K562 (cell line): ENCODE measurements around the gene PRLH. TPM values are rescaled to one million over a fixed set of nuclear protein-coding genes. Genes with fewer than 3 reads are reported as not detected.

Experiments
- AFF1 ChIP-seq, 2 experiments: fragments of 450-650 bp; IDR thresholded peaks; 2 replicates each; pipeline ENCODE4 v1.6.1; 2018; ENCODE audit warnings: mild to moderate bottlenecking in 2 of 2, low read depth in 1 of 2; ENCODE audit not compliant: partially characterized antibody in 2 of 2
- ARID3A ChIP-seq: IDR thresholded peaks from 2 replicates; pipeline ENCODE4 v1.6.1; 2012; ENCODE audit warnings: low read depth, low read length, improper control_type of control experiment, borderline replicate concordance
- FOXK1 ChIP-seq: sonication (generic); formaldehyde crosslinking; IDR thresholded peaks from 2 replicates; pipeline ENCODE4 v1.8.0; 2022; ENCODE audit warnings: missing genetic modification reagents, mild to moderate bottlenecking, borderline replicate concordance
- MLX ChIP-seq, 2 experiments: fragments of 450-650 bp in 1 of 2; sonication (generic) in 1 of 2; formaldehyde crosslinking; conservative IDR thresholded peaks; 2 replicates each; pipeline versions ENCODE4 v1.4.0 to v1.8.1; 2020 to 2022; ENCODE audit warnings: mild to moderate bottlenecking in 1 of 2, missing genetic modification reagents in 1 of 2
- POU5F1 ChIP-seq: fragments of 150-350 bp; IDR thresholded peaks from 2 replicates; pipeline ENCODE4 v1.6.1; 2014; ENCODE audit warnings: borderline replicate concordance, low read length, low read depth, mild to moderate bottlenecking; ENCODE audit not compliant: partially characterized antibody
- SRSF3 ChIP-seq: fragments of 200-400 bp; formaldehyde crosslinking; IDR thresholded peaks from 2 replicates; pipeline ENCODE4 v1.6.1; 2016; ENCODE audit warnings: mild to moderate bottlenecking, low read length, moderate library complexity; ENCODE audit not compliant: insufficient read depth
- ZBED1 ChIP-seq: IDR thresholded peaks from 2 replicates; pipeline ENCODE4 v1.6.1; 2014
- polyA plus RNA-seq, 8 experiments: library from polyadenylated mRNA; depleted of rRNA in 4 of 8; stranded (reverse) in 5 of 8; unstranded in 3 of 8; fragments of >200 nt; fragmentation: Nextera tagmentation in 2 of 8; fragmentation: Illumina TruSeq in 1 of 8; extraction: Ambion mirVana in 2 of 8; extraction: Trizol in 1 of 8; gene quantifications; 2 replicates each; pipeline versions ENCODE4 v1.2.1 to v1.2.3, GENCODE V29; 2011 to 2014; ENCODE audit warnings: inconsistent platforms in 1 of 8, missing spikeins in 1 of 8
- total RNA-seq, 7 experiments: library from RNA; depleted of rRNA in 6 of 7; stranded (reverse); fragments of >200 nt in 6 of 7; fragmentation: Illumina TruSeq in 2 of 7; extraction: Trizol in 2 of 7; gene quantifications; 2 replicates each; pipeline versions ENCODE4 v1.2.1 to v1.2.3, GENCODE V29; 2011 to 2021; ENCODE audit warnings: low replicate concordance in 1 of 7

PRLH gene
- total and polyA plus RNA-seq, 9 of the 15 experiments (the other 6 are each of a cell fraction or from before 2014, with no cell fraction given) = not detected

- TF ChIP-seq AFF1 (IDR thresholded peaks at IDR 0.05; ENCODE audit: low read depth in 1 of 2, partially characterized antibody in 2 of 2) = no peak
- TF ChIP-seq ZBED1 = no peak
- TF ChIP-seq POU5F1 = no peak
- no peak for TF ChIP-seq FOXK1 (CRISPR knock-in tag)
- TF ChIP-seq SRSF3 = no peak
- TF ChIP-seq ARID3A = no peak
- no peak for TF ChIP-seq MLX (CRISPR knock-in tag; conservative IDR thresholded peaks at IDR 0.05)
Measured at GRCh38 chr2:237585590-237586221, 19.3 kb downstream of the PRLH start (continued).
